GM12892 (cell line): ENCODE measurements around the gene HEBP2.

ENCODE experiments used
- POLR2A ChIP-seq: IDR thresholded peaks from 2 replicates; pipeline ENCODE4 v1.6.1; 2011; ENCODE audit warnings: low read depth, low read length, control low read depth
- POLR2AphosphoS5 ChIP-seq: IDR thresholded peaks from 2 replicates; pipeline ENCODE4 v1.6.1; 2011; ENCODE audit warnings: low read depth, low read length, control low read depth

- TF ChIP-seq POLR2A (no peak), POLR2AphosphoS5 (no peak)
Observed at GRCh38 chr6:138406443-138406842, 2.4 kb downstream of the HEBP2 start.
